Keratinocyte (primary cell): ENCODE measurements around the gene PUS1.

ENCODE experiments used
- CTCF ChIP-seq, 3 experiments: IDR thresholded peaks in 1 of 3; conservative IDR thresholded peaks in 1 of 3; optimal IDR thresholded peaks in 1 of 3; 2 replicates in 2 of 3; 3 replicates in 1 of 3; pipeline versions ENCODE3 to v1.5.1; 2011; ENCODE audit warnings: low read length in 3 of 3, mild to moderate bottlenecking in 3 of 3, moderate library complexity in 2 of 3, control low read depth in 1 of 3, inconsistent platforms in 1 of 3; ENCODE audit not compliant: insufficient read depth in 2 of 3; ENCODE audit errors: extremely low read depth in 1 of 3
- EZH2 ChIP-seq: IDR thresholded peaks from one replicate; pipeline ENCODE4 v1.6.1; 2012; ENCODE audit warnings: inconsistent platforms, mild to moderate bottlenecking, low read length, moderate library complexity

DNA sequence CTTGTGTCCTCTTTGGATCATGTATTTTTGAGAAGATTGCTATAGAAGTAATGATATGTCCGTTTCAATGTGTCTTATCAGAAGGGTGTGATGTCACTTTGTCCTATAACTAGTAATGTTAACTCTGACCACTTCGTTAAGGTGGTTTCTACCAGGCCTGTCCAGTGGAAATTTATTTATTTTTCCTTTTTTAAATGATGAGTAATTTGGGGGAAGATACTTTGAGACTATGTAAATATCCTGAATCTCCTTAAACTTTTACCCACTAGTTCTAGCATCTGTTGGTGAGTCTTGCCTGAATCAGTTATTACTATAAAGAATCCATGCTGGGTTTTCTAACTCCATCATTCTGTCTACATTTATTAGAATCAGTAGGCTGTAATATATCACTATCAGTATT is 36.0 kb downstream of the PUS1 start:
- TF ChIP-seq CTCF (optimal IDR thresholded peaks at IDR 0.05 in 1 of 3, IDR thresholded peaks at IDR 0.05 in 1 of 3, conservative IDR thresholded peaks at IDR 0.05 in 1 of 3; ENCODE audit: extremely low read depth in 1 of 3, insufficient read depth in 2 of 3, low read length in 3 of 3) = no peak
- no peak for TF ChIP-seq EZH2
